PC-9 (cell line): ENCODE results near the gene GNG7. TPM values are rescaled to one million over a fixed set of nuclear protein-coding genes. Genes with fewer than 3 reads are reported as not detected.

Experiments
- BruUV-seq: library from RNA; stranded (reverse); fragments of 400-500 nt; replicated peaks from 2 replicates; lab custom pipeline; 2021; lab: Mats Ljungman, UMichigan
- CTCF ChIA-PET: fragments of 300-600 bp; sonication (Branson Sonifier 250); formaldehyde crosslinking; loops from one replicate; lab custom pipeline; 2022; ENCODE audit warnings: antibody characterized with exemption; lab: Charles Lee
- POLR2A ChIA-PET: fragments of 300-600 bp; sonication (Branson Sonifier 250); formaldehyde crosslinking; loops from one replicate; lab custom pipeline; 2022; ENCODE audit warnings: antibody characterized with exemption; ENCODE audit not compliant: unreplicated experiment; lab: Charles Lee
- DNase-seq, 2 experiments: peaks; one replicate each; pipeline versions ENCODE4 v3.0.0 to v3.0.0-alpha.2; 2015 to 2022; ENCODE audit warnings: mixed read lengths in 1 of 2
- H2AFZ ChIP-seq: fragments of 200-600 bp; sonication (generic); 2 replicates; pipeline ENCODE4 v1.8.1; 2017; ENCODE audit warnings: antibody characterized with exemption
- H3F3A ChIP-seq: fragments of 200-600 bp; sonication (generic); 2 replicates; pipeline ENCODE4 v1.8.1; 2017; ENCODE audit warnings: antibody characterized with exemption, mild to moderate bottlenecking, low read depth; ENCODE audit not compliant: insufficient read depth
- H3K27ac ChIP-seq: fragments of 200-600 bp; sonication (generic); 2 replicates; pipeline ENCODE4 v1.6.1; 2016; ENCODE audit warnings: mixed run types
- H3K27me3 ChIP-seq: fragments of 200-600 bp; sonication (generic); 2 replicates; pipeline ENCODE4 v1.6.1; 2016; ENCODE audit warnings: low read depth, mixed run types; ENCODE audit not compliant: insufficient read depth
- H3K36me3 ChIP-seq: fragments of 200-600 bp; sonication (generic); 2 replicates; pipeline ENCODE4 v1.6.1; 2016; ENCODE audit warnings: low read depth, mixed run types
- H3K4me1 ChIP-seq: fragments of 200-600 bp; sonication (generic); replicated peaks from 2 replicates; pipeline ENCODE4 v1.6.1; 2016; ENCODE audit warnings: mixed run types; ENCODE audit not compliant: insufficient read depth
- H3K4me2 ChIP-seq: fragments of 200-600 bp; sonication (generic); 2 replicates; pipeline ENCODE4 v1.6.1; 2017; ENCODE audit warnings: mixed run types
- H3K4me3 ChIP-seq: fragments of 200-600 bp; sonication (generic); 2 replicates; pipeline ENCODE4 v1.6.1; 2016; ENCODE audit warnings: mixed run types
- H3K79me2 ChIP-seq: fragments of 200-600 bp; sonication (generic); 2 replicates; pipeline ENCODE4 v1.6.1; 2017; ENCODE audit warnings: low read depth, mixed run types
- H3K9me2 ChIP-seq: fragments of 200-600 bp; sonication (generic); 2 replicates; pipeline ENCODE4 v1.8.1; 2017; ENCODE audit warnings: mild to moderate bottlenecking; ENCODE audit not compliant: insufficient read depth
- H3K9me3 ChIP-seq: fragments of 200-600 bp; sonication (generic); 2 replicates; pipeline ENCODE4 v1.8.1; 2016; ENCODE audit warnings: low read depth; ENCODE audit not compliant: insufficient read depth
- H4K20me1 ChIP-seq: fragments of 200-600 bp; sonication (generic); 2 replicates; pipeline ENCODE4 v1.8.1; 2017; ENCODE audit not compliant: insufficient read depth
- EZH2 ChIP-seq: fragments of 200-600 bp; sonication (generic); IDR thresholded peaks from 2 replicates; pipeline ENCODE4 v1.8.0; 2017; ENCODE audit warnings: antibody characterized with exemption, low read depth
- intact Hi-C: fragments of 100-400 bp; cut with micrococcal nuclease; formaldehyde crosslinking; loops from one replicate; pipeline ENCODE4 v1.10.0; 2022; ENCODE audit not compliant: unreplicated experiment
- total RNA-seq: library from RNA; stranded (reverse); gene quantifications from 2 replicates; pipeline ENCODE4 v1.2.3, GENCODE V29; 2021
- TF ChIP-seq, protein P1 (sequence below): fragments of 200-600 bp; sonication (generic); conservative IDR thresholded peaks from 2 replicates; pipeline ENCODE4 v1.6.1; 2017; ENCODE audit warnings: mixed run types, antibody characterized with exemption, mild to moderate bottlenecking, moderate library complexity

GNG7 gene
- total RNA-seq, 1 experiment from 2014 or later = 2.8 TPM

- no peaks in the 10 kb centered on the region for H3K9me3 ChIP-seq
- H3K27ac ChIP-seq = no peak overlapping the region
- no peaks in the 10 kb centered on the region for H3K9me2 ChIP-seq
- ChIA-PET POLR2A (no interaction called here), CTCF (no interaction called here)
- H3K4me1 ChIP-seq = 0 out of 2 replicates have a peak, but pooled peaks cover 16% of the 10 kb centered on the region
- DNase-seq = no peak
- no peaks in the 10 kb centered on the region for H3K27me3 ChIP-seq
- no peak overlapping the region for H2AFZ ChIP-seq
- H3K36me3 ChIP-seq = no peaks in the 10 kb centered on the region
- intact Hi-C loops = no loop called here
- no peak for TF ChIP-seq EZH2
- TF ChIP-seq, protein P1, sequence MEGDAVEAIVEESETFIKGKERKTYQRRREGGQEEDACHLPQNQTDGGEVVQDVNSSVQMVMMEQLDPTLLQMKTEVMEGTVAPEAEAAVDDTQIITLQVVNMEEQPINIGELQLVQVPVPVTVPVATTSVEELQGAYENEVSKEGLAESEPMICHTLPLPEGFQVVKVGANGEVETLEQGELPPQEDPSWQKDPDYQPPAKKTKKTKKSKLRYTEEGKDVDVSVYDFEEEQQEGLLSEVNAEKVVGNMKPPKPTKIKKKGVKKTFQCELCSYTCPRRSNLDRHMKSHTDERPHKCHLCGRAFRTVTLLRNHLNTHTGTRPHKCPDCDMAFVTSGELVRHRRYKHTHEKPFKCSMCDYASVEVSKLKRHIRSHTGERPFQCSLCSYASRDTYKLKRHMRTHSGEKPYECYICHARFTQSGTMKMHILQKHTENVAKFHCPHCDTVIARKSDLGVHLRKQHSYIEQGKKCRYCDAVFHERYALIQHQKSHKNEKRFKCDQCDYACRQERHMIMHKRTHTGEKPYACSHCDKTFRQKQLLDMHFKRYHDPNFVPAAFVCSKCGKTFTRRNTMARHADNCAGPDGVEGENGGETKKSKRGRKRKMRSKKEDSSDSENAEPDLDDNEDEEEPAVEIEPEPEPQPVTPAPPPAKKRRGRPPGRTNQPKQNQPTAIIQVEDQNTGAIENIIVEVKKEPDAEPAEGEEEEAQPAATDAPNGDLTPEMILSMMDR = no peak
- no peak overlapping the region for H3K4me3 ChIP-seq
- no peaks in the 10 kb centered on the region for H3K79me2 ChIP-seq
- no peaks in the 10 kb centered on the region for H4K20me1 ChIP-seq
- H3F3A ChIP-seq = peaks cover 16% of the 10 kb centered on the region
- no TSS peak for BruUV-seq
- no peak overlapping the region for H3K4me2 ChIP-seq
These were observed 146.0 kb downstream of the GNG7 start for GRCh38 chr19:2556221-2557092.

DNA sequence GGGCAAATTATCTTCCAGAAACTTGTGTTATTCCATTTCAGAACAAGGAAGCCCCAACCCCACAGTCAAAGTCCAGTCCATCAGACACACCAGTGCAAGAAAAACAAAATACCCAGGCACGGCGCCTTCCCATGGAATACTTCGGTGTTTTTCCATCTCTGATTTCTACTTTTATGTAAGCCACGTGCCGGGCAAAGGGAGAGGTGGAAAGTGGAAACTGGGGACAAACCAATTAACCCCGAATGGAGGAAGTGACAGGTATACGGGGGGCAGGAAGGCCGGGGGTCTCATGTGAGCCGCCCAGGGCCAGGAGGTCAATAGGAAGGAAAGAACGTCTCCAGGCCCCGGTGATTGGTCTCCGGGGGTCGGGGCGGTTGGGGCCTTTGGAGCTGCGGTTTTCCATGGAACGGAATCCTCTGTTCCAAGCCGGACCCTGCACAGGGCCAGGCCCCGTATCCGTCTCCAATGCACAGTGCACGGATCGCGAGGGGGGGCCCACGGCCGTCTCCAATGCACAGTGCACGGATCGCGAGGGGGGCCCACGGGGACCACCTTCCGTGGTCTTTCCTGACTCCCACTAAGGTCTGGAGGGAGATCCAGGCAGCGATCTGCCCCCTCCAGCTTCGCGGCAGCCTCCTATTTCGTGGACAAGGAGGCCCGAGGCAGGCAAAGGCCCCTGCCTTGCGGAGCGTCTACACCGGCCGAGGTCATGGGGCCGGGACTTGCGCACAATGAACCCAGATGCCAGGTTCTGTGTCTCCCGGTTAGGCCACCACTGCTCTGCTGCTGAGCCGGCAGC lies 146.9 kb downstream of the GNG7 start:
- Histone ChIP-seq H3K4me2 (no peak overlapping the region), H3K9me2 (no peaks in the 10 kb centered on the region), H3K4me3 (no peak overlapping the region), H3K9me3 (no peaks in the 10 kb centered on the region), H4K20me1 (no peaks in the 10 kb centered on the region), H3K79me2 (no peaks in the 10 kb centered on the region), H3K4me1 (0 out of 2 replicates have a peak, but pooled peaks cover 16% of the 10 kb centered on the region), H3F3A (peaks cover 16% of the 10 kb centered on the region), H3K27ac (no peak overlapping the region), H3K36me3 (no peaks in the 10 kb centered on the region), H2AFZ (no peak overlapping the region), H3K27me3 (no peaks in the 10 kb centered on the region)
- BruUV-seq = no TSS peak
- TF ChIP-seq EZH2 = no peak
- TF ChIP-seq, protein P1 = no peak
- POLR2A ChIA-PET = no interaction called here
- CTCF ChIA-PET = no interaction called here
- DNase-seq = no peak
- intact Hi-C loops = no loop called here

GRCh38 chr19:2554856-2555255 lies 147.6 kb downstream of the GNG7 start:
- ChIA-PET CTCF (no interaction called here), POLR2A (no interaction called here)
- DNase-seq = no peak
- 0 out of 2 replicates have a peak, but pooled peaks cover 16% of the 10 kb centered on the region for H3K4me1 ChIP-seq
- H3K36me3 ChIP-seq = no peaks in the 10 kb centered on the region
- H3F3A ChIP-seq = peaks cover 16% of the 10 kb centered on the region
- intact Hi-C loops = no loop called here
- H2AFZ ChIP-seq = no peak overlapping the region
- H3K9me3 ChIP-seq = no peaks in the 10 kb centered on the region
- H3K4me2 ChIP-seq = no peak overlapping the region
- no peak overlapping the region for H3K4me3 ChIP-seq
- TF ChIP-seq, protein P1 = no peak
- no peak for TF ChIP-seq EZH2
- no peaks in the 10 kb centered on the region for H3K27me3 ChIP-seq
- H3K79me2 ChIP-seq = no peaks in the 10 kb centered on the region
- BruUV-seq = no TSS peak
- no peaks in the 10 kb centered on the region for H4K20me1 ChIP-seq
- no peaks in the 10 kb centered on the region for H3K9me2 ChIP-seq
- H3K27ac ChIP-seq = no peak overlapping the region
